GM13977 (cell line): ENCODE results near the gene RFX8.

Experiments used
- DNase-seq: peaks from one replicate; pipeline ENCODE4 v3.0.0; 2012; ENCODE audit warnings: low spot score
- in situ Hi-C: fragments of 300-500 bp; cut with MboI; formaldehyde crosslinking; loops from one replicate; pipeline ENCODE4 v1.12.0; 2022; ENCODE audit warnings: low sequenced_read_pairs, low pct_unique_long_range_greater_than_20kb, mixed read lengths, inconsistent platforms; ENCODE audit not compliant: unreplicated experiment
- TF ChIP-seq, protein P1 (sequence below): IDR thresholded peaks from 2 replicates; pipeline ENCODE4 v1.5.1; 2012; ENCODE audit warnings: mild to moderate bottlenecking, control low read depth; ENCODE audit not compliant: insufficient read depth; ENCODE audit errors: extremely low read depth, missing control alignments

Gene RFX8

DNA sequence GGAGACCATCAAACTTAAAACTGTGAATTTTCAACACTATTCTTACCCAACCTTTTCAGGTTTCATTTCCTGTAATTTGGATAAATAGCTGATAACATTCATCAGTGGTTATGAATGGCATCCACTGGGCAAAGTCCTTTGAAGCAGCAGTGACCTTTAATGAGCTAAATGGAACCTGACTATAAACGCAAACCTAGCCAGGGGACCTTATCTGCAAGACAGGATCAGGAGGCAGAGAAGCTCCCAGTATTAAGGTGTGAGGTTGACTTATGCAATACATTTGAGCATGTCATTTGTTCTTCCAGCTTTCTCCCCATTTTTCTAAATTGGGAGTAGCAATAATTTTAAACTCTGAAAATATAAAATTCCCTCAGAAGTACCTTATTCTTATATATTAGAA is 126.0 kb downstream of the RFX8 start:
- no peak for DNase-seq
- TF ChIP-seq, protein P1, sequence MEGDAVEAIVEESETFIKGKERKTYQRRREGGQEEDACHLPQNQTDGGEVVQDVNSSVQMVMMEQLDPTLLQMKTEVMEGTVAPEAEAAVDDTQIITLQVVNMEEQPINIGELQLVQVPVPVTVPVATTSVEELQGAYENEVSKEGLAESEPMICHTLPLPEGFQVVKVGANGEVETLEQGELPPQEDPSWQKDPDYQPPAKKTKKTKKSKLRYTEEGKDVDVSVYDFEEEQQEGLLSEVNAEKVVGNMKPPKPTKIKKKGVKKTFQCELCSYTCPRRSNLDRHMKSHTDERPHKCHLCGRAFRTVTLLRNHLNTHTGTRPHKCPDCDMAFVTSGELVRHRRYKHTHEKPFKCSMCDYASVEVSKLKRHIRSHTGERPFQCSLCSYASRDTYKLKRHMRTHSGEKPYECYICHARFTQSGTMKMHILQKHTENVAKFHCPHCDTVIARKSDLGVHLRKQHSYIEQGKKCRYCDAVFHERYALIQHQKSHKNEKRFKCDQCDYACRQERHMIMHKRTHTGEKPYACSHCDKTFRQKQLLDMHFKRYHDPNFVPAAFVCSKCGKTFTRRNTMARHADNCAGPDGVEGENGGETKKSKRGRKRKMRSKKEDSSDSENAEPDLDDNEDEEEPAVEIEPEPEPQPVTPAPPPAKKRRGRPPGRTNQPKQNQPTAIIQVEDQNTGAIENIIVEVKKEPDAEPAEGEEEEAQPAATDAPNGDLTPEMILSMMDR, result no peak

More for the DNA sequence above, 126.0 kb downstream of the RFX8 start:
- in situ Hi-C loops, result no loop called here
